ENCODE data around the gene GNPNAT1. TPM values are rescaled to one million over a fixed set of nuclear protein-coding genes. Genes with fewer than 3 reads are reported as not detected.

Gene GNPNAT1
- total RNA-seq, 1 experiment from 2014 or later = 33.7 TPM

DNA sequence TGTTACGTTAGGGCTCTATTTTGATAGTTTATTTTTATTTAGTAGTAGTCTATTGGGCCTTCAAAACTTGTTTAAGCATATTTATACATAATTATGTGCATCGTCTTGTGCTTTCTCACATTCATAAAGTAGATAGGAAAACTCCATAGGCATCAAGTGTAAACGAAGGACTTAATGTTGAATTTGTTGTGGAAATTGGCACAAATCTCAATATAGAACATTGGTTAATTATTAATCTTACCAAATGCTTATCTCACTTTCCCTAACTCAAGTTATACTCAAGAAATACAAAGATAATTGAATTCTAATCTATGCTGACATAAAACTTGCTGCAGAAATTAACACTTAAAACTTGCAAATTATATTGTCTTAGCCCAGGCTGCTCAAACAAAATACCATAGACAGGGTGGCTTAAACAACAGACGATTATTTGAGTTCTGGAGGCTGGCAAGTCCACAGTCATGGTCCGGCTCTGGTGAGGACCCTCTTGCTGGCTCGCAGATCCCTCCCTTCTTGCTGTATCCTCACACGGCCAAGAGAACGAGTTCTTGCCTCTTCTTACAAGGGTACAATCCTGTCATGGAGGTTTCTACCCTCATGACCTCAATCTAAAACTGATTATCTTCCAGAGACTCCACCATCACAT is 42.6 kb downstream of the GNPNAT1 start (continued):
- TF ChIP-seq, protein P1, sequence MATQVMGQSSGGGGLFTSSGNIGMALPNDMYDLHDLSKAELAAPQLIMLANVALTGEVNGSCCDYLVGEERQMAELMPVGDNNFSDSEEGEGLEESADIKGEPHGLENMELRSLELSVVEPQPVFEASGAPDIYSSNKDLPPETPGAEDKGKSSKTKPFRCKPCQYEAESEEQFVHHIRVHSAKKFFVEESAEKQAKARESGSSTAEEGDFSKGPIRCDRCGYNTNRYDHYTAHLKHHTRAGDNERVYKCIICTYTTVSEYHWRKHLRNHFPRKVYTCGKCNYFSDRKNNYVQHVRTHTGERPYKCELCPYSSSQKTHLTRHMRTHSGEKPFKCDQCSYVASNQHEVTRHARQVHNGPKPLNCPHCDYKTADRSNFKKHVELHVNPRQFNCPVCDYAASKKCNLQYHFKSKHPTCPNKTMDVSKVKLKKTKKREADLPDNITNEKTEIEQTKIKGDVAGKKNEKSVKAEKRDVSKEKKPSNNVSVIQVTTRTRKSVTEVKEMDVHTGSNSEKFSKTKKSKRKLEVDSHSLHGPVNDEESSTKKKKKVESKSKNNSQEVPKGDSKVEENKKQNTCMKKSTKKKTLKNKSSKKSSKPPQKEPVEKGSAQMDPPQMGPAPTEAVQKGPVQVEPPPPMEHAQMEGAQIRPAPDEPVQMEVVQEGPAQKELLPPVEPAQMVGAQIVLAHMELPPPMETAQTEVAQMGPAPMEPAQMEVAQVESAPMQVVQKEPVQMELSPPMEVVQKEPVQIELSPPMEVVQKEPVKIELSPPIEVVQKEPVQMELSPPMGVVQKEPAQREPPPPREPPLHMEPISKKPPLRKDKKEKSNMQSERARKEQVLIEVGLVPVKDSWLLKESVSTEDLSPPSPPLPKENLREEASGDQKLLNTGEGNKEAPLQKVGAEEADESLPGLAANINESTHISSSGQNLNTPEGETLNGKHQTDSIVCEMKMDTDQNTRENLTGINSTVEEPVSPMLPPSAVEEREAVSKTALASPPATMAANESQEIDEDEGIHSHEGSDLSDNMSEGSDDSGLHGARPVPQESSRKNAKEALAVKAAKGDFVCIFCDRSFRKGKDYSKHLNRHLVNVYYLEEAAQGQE (IDR thresholded peaks at IDR 0.05; ENCODE audit: low read depth) = no peak

DNA sequence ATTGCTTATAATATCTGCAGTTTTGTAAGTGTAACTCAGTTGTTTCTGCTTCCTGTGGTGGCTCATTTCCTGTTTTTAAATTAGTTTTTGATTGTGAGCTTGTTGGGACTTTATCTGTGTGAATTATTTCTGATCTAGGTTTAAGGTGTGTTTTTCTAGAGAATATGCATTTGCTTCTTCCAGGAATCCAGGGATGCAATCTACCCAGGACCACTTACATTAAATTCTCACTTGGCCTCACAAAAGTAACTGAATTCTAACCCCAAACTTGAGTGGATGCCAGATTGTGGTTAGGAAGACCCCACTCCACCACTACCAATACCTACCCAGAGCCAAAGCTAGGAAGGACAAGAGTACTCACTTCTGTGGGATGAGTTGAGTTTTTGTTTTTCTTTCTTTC is 49.5 kb downstream of the GNPNAT1 start:
- no TSS peak for BruUV-seq (replicated peaks)
- no peak overlapping the region for H3K27ac ChIP-seq (ENCODE audit: low read depth, low read length)

DNA sequence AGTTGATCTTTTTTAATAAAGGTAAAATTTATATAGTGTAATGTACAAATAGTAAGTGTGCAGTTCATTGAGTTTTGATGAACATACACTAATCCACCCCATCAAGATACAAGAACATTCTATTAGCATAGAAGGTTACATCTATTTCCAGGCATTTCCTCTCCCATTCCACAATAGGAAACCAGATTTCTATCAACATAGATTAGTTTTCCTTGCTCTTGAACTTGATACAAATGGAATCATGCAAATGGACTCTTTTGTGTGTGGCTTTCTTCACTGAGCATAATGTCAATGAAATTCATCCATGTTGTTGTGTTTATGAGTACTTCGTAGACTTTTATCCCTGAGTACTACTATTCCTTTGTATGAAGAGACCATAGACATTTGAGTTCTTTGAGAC is 50.7 kb downstream of the GNPNAT1 start:
- no peaks in the 10 kb centered on the region for H3K36me3 ChIP-seq (ENCODE audit: control insufficient read depth in 1 of 2, insufficient read depth in 2 of 2, low read length in 2 of 2)
- H3K9me3 ChIP-seq (ENCODE audit: control insufficient read depth in 1 of 2, insufficient read depth in 1 of 2, low read depth in 1 of 2, low read length in 2 of 2) = no peaks in the 10 kb centered on the region
- no peak overlapping the region for H2AFZ ChIP-seq (ENCODE audit: low read depth, low read length, poor library complexity, severe bottlenecking)
- H3K4me3 ChIP-seq (replicated peaks in 1 of 2; ENCODE audit: low read depth in 1 of 2, low read length in 2 of 2) = no peak overlapping the region
- ATAC-seq = no peak
- H3K9me2 ChIP-seq (ENCODE audit: insufficient read depth) = no peaks in the 10 kb centered on the region
- BruUV-seq (replicated peaks) = no TSS peak
- POLR2A ChIA-PET = no interaction called here
- intact Hi-C loops (cut with micrococcal nuclease) = no loop called here
- H4K20me1 ChIP-seq (ENCODE audit: insufficient read depth) = no peaks in the 10 kb centered on the region
- CTCF ChIA-PET = no interaction called here
- RAD21 ChIA-PET (ENCODE audit: low non-redundant PET in 1 of 2, low total read pairs in 2 of 2, uncharacterized antibody in 2 of 2, unreplicated experiment in 2 of 2) = no interaction called here
- peaks cover 0 to 6% of the 10 kb centered on the region in 2 experiments; a peak in 1 of 4 replicates for H3K4me1 ChIP-seq (ENCODE audit: control insufficient read depth in 1 of 2, insufficient read depth in 2 of 2, low read length in 2 of 2)
- peaks cover 41% of the 10 kb centered on the region for H3K79me2 ChIP-seq (ENCODE audit: insufficient read depth, low read length)
- H3K27ac ChIP-seq (ENCODE audit: low read depth, low read length) = no peak overlapping the region
- no peak for DNase-seq (ENCODE audit: low read depth, low spot score)
- H3K27me3 ChIP-seq (ENCODE audit: insufficient read depth, low read length) = no peaks in the 10 kb centered on the region
- no peak overlapping the region for H3K4me2 ChIP-seq (ENCODE audit: low read length)
- H3K9ac ChIP-seq (ENCODE audit: low read length) = no peak overlapping the region
- TF ChIP-seq, protein P2, sequence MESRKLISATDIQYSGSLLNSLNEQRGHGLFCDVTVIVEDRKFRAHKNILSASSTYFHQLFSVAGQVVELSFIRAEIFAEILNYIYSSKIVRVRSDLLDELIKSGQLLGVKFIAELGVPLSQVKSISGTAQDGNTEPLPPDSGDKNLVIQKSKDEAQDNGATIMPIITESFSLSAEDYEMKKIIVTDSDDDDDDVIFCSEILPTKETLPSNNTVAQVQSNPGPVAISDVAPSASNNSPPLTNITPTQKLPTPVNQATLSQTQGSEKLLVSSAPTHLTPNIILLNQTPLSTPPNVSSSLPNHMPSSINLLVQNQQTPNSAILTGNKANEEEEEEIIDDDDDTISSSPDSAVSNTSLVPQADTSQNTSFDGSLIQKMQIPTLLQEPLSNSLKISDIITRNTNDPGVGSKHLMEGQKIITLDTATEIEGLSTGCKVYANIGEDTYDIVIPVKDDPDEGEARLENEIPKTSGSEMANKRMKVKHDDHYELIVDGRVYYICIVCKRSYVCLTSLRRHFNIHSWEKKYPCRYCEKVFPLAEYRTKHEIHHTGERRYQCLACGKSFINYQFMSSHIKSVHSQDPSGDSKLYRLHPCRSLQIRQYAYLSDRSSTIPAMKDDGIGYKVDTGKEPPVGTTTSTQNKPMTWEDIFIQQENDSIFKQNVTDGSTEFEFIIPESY (IDR thresholded peaks at IDR 0.05; ENCODE audit: extremely low read depth, insufficient replicate concordance, low read length) = no peak
- TF ChIP-seq RAD21 (IDR thresholded peaks at IDR 0.05; ENCODE audit: low read depth) (no peak), SP1 (IDR thresholded peaks at IDR 0.05; ENCODE audit: low read depth) (no peak), EGR1 (IDR thresholded peaks at IDR 0.05; ENCODE audit: low read depth) (no peak)
- TF ChIP-seq, protein P3, sequence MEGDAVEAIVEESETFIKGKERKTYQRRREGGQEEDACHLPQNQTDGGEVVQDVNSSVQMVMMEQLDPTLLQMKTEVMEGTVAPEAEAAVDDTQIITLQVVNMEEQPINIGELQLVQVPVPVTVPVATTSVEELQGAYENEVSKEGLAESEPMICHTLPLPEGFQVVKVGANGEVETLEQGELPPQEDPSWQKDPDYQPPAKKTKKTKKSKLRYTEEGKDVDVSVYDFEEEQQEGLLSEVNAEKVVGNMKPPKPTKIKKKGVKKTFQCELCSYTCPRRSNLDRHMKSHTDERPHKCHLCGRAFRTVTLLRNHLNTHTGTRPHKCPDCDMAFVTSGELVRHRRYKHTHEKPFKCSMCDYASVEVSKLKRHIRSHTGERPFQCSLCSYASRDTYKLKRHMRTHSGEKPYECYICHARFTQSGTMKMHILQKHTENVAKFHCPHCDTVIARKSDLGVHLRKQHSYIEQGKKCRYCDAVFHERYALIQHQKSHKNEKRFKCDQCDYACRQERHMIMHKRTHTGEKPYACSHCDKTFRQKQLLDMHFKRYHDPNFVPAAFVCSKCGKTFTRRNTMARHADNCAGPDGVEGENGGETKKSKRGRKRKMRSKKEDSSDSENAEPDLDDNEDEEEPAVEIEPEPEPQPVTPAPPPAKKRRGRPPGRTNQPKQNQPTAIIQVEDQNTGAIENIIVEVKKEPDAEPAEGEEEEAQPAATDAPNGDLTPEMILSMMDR (IDR thresholded peaks at IDR 0.05 in 2 of 3, conservative IDR thresholded peaks at IDR 0.05 in 1 of 3; ENCODE audit: borderline replicate concordance in 1 of 3, insufficient read depth in 1 of 3, low read depth in 2 of 3, low read length in 2 of 3) = no peak

More for the DNA sequence above, 49.5 kb downstream of the GNPNAT1 start:
- H3K9me3 ChIP-seq (ENCODE audit: control insufficient read depth in 1 of 2, insufficient read depth in 1 of 2, low read depth in 1 of 2, low read length in 2 of 2) = no peaks in the 10 kb centered on the region
- no peaks in the 10 kb centered on the region; a peak in 1 of 4 replicates for H3K36me3 ChIP-seq (ENCODE audit: control insufficient read depth in 1 of 2, insufficient read depth in 2 of 2, low read length in 2 of 2)
- peaks cover 0 to 6% of the 10 kb centered on the region in 2 experiments; a peak in 1 of 4 replicates for H3K4me1 ChIP-seq (ENCODE audit: control insufficient read depth in 1 of 2, insufficient read depth in 2 of 2, low read length in 2 of 2)
- no peak for DNase-seq (ENCODE audit: low read depth, low spot score)
- peaks cover 34% of the 10 kb centered on the region for H3K79me2 ChIP-seq (ENCODE audit: insufficient read depth, low read length)
- H2AFZ ChIP-seq (ENCODE audit: low read depth, low read length, poor library complexity, severe bottlenecking) = no peak overlapping the region
- H3K9ac ChIP-seq (ENCODE audit: low read length) = no peak overlapping the region
- no peak overlapping the region for H3K4me3 ChIP-seq (replicated peaks in 1 of 2; ENCODE audit: low read depth in 1 of 2, low read length in 2 of 2)
- ChIA-PET RAD21 (ENCODE audit: low non-redundant PET in 1 of 2, low total read pairs in 2 of 2, uncharacterized antibody in 2 of 2, unreplicated experiment in 2 of 2) (no interaction called here), CTCF (interaction anchor here (1.2 kb wide), 1 partner anchor 12 kb away, joined by 4 read pairs; the partner anchor contains the start of gene STYX), POLR2A (no interaction called here)
- no peaks in the 10 kb centered on the region for H4K20me1 ChIP-seq (ENCODE audit: insufficient read depth)
- intact Hi-C loops (cut with micrococcal nuclease) = no loop called here
- TF ChIP-seq FOSL1 (IDR thresholded peaks at IDR 0.05; ENCODE audit: low read depth) = no peak
- H3K27me3 ChIP-seq (ENCODE audit: insufficient read depth, low read length) = no peaks in the 10 kb centered on the region
- H3K9me2 ChIP-seq (ENCODE audit: insufficient read depth) = no peaks in the 10 kb centered on the region
- no peak overlapping the region for H3K4me2 ChIP-seq (ENCODE audit: low read length)
- no peak for ATAC-seq

Data from HCT116 (cell line).